Ishikawa (cell line): Measurements from ENCODE around the gene PACS1.
A peak's percentile ranks its signal among the peaks of the same experiment; 100 is the strongest.

ENCODE experiments used
- CEBPB ChIP-seq: IDR thresholded peaks from 2 replicates; pipeline ENCODE4 v1.6.1; 2012
- EGR1 ChIP-seq: IDR thresholded peaks from 2 replicates; pipeline ENCODE4 v1.6.1; 2012
- EP300 ChIP-seq: IDR thresholded peaks from 2 replicates; pipeline ENCODE4 v1.6.1; 2012; ENCODE audit warnings: borderline replicate concordance
- NFIC ChIP-seq: IDR thresholded peaks from 2 replicates; pipeline ENCODE4 v1.6.1; 2012
- RAD21 ChIP-seq: IDR thresholded peaks from 2 replicates; pipeline ENCODE4 v1.6.1; 2012; ENCODE audit warnings: low read depth
- TEAD4 ChIP-seq: IDR thresholded peaks from 2 replicates; pipeline ENCODE4 v1.6.1; 2012
- YY1 ChIP-seq: IDR thresholded peaks from 2 replicates; pipeline ENCODE4 v1.6.1; 2012; ENCODE audit warnings: low read depth
- ZBTB7A ChIP-seq: IDR thresholded peaks from 2 replicates; pipeline ENCODE4 v1.6.1; 2012; ENCODE audit warnings: low read depth
- TF ChIP-seq, protein P1 (sequence below): IDR thresholded peaks from 2 replicates; pipeline ENCODE4 v1.6.1; 2012
- TF ChIP-seq, protein P2 (sequence below): IDR thresholded peaks from 2 replicates; pipeline ENCODE4 v1.6.1; 2012; ENCODE audit warnings: low read depth, mild to moderate bottlenecking

DNA sequence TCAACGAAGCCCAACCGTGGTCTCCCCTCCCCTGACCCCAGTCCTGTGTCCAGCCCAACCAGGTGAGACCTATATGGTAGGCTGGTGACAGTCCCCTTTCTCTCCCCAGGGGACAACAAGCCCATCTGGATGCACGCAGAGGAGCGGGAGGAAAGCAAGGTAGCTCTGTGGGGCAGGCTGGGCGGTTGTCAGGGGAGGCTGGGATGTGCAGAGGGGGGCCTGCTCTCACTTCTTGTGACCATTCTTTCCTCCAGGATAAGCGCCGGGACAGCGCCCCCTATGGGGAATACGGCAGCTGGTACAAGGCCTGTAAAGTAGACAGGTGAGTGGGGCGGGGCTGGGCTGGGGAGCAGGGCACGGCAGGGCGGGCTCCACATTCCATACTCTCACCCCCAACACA lies 194.8 kb downstream of the PACS1 start:
- no peak for TF ChIP-seq TEAD4
- no peak for TF ChIP-seq CEBPB
- TF ChIP-seq, protein P1, sequence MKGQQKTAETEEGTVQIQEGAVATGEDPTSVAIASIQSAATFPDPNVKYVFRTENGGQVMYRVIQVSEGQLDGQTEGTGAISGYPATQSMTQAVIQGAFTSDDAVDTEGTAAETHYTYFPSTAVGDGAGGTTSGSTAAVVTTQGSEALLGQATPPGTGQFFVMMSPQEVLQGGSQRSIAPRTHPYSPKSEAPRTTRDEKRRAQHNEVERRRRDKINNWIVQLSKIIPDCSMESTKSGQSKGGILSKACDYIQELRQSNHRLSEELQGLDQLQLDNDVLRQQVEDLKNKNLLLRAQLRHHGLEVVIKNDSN, result no peak
- TF ChIP-seq RAD21, result 0 out of 2 replicates have a peak, but pooled peaks have one; percentile 7
- TF ChIP-seq EGR1, result no peak
- no peak for TF ChIP-seq ZBTB7A
- no peak for TF ChIP-seq NFIC
- no peak for TF ChIP-seq EP300
- TF ChIP-seq, protein P2, sequence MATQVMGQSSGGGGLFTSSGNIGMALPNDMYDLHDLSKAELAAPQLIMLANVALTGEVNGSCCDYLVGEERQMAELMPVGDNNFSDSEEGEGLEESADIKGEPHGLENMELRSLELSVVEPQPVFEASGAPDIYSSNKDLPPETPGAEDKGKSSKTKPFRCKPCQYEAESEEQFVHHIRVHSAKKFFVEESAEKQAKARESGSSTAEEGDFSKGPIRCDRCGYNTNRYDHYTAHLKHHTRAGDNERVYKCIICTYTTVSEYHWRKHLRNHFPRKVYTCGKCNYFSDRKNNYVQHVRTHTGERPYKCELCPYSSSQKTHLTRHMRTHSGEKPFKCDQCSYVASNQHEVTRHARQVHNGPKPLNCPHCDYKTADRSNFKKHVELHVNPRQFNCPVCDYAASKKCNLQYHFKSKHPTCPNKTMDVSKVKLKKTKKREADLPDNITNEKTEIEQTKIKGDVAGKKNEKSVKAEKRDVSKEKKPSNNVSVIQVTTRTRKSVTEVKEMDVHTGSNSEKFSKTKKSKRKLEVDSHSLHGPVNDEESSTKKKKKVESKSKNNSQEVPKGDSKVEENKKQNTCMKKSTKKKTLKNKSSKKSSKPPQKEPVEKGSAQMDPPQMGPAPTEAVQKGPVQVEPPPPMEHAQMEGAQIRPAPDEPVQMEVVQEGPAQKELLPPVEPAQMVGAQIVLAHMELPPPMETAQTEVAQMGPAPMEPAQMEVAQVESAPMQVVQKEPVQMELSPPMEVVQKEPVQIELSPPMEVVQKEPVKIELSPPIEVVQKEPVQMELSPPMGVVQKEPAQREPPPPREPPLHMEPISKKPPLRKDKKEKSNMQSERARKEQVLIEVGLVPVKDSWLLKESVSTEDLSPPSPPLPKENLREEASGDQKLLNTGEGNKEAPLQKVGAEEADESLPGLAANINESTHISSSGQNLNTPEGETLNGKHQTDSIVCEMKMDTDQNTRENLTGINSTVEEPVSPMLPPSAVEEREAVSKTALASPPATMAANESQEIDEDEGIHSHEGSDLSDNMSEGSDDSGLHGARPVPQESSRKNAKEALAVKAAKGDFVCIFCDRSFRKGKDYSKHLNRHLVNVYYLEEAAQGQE, result no peak
- TF ChIP-seq YY1, result no peak
